Mesothelial cell of epicardium (in vitro differentiated cells): ENCODE measurements around the gene BRPF3. TPM values are rescaled to one million over a fixed set of nuclear protein-coding genes. Genes with fewer than 3 reads are reported as not detected.

Source experiments
- DNase-seq, 2 experiments: peaks; one replicate each; pipeline ENCODE4 v3.0.0; 2021; ENCODE audit warnings: low spot score in 2 of 2; ENCODE audit not compliant: unreplicated experiment in 2 of 2
- H3K27ac Mint-ChIP-seq: 2 replicates; pipeline ENCODE4 v1.8.0; 2021; ENCODE audit warnings: mixed read lengths
- H3K27me3 Mint-ChIP-seq: 2 replicates; pipeline ENCODE4 v1.8.0; 2021; ENCODE audit warnings: low read depth, mixed read lengths
- H3K36me3 Mint-ChIP-seq: 2 replicates; pipeline ENCODE4 v1.8.0; 2021; ENCODE audit warnings: mixed read lengths
- H3K4me1 Mint-ChIP-seq: 2 replicates; pipeline ENCODE4 v1.8.0; 2021; ENCODE audit warnings: mixed read lengths
- H3K4me3 Mint-ChIP-seq: 2 replicates; pipeline ENCODE4 v1.8.0; 2021; ENCODE audit warnings: mild to moderate bottlenecking, moderate library complexity, mixed read lengths
- H3K9me3 Mint-ChIP-seq: 2 replicates; pipeline ENCODE4 v1.8.0; 2021; ENCODE audit warnings: mixed read lengths
- CTCF ChIP-seq: fragments of 200-600 bp; sonication (generic); IDR thresholded peaks from one replicate; pipeline ENCODE4 v1.5.0; 2021; ENCODE audit warnings: antibody characterized with exemption; ENCODE audit not compliant: unreplicated experiment
- total RNA-seq: library from RNA; stranded (reverse); gene quantifications from 3 replicates; pipeline ENCODE4 v1.2.1, GENCODE V29; 2021

The BRPF3 gene
- total RNA-seq, 1 donor from 2014 or later: 54.1 TPM

- H3K27me3 Mint-ChIP-seq: no peaks in the 10 kb centered on the region
- peaks cover 45% of the 10 kb centered on the region for H3K36me3 Mint-ChIP-seq
- peaks cover 22% of the 10 kb centered on the region for H3K4me1 Mint-ChIP-seq
- TF ChIP-seq CTCF: no peak
- no peak overlapping the region for H3K4me3 Mint-ChIP-seq
- H3K27ac Mint-ChIP-seq: no peak overlapping the region
- no peak for DNase-seq
- peaks cover 3% of the 10 kb centered on the region for H3K9me3 Mint-ChIP-seq
These were observed 4.6 kb downstream of the BRPF3 start for GRCh38 chr6:36200998-36201596.

GRCh38 chr6:36201612-36202011, 5.1 kb downstream of the BRPF3 start:
- Mint-ChIP-seq H3K27ac (no peak overlapping the region), H3K9me3 (peaks cover 3% of the 10 kb centered on the region), H3K36me3 (peaks cover 48% of the 10 kb centered on the region), H3K27me3 (no peaks in the 10 kb centered on the region), H3K4me1 (peaks cover 22% of the 10 kb centered on the region), H3K4me3 (no peak overlapping the region)
- no peak for TF ChIP-seq CTCF
- DNase-seq: no peak

GRCh38 chr6:36202101-36202500, 5.6 kb downstream of the BRPF3 start:
- TF ChIP-seq CTCF: no peak
- H3K4me3 Mint-ChIP-seq: no peak overlapping the region
- H3K27ac Mint-ChIP-seq: no peak overlapping the region
- peaks cover 3% of the 10 kb centered on the region for H3K9me3 Mint-ChIP-seq
- no peak for DNase-seq
- peaks cover 22% of the 10 kb centered on the region for H3K4me1 Mint-ChIP-seq
- no peaks in the 10 kb centered on the region for H3K27me3 Mint-ChIP-seq
- peaks cover 53% of the 10 kb centered on the region for H3K36me3 Mint-ChIP-seq

GRCh38 chr6:36204068-36204753, 7.7 kb downstream of the BRPF3 start:
- Mint-ChIP-seq H3K9me3 (peaks cover 3% of the 10 kb centered on the region), H3K27me3 (no peaks in the 10 kb centered on the region), H3K27ac (no peak overlapping the region), H3K4me3 (no peak overlapping the region), H3K4me1 (peaks cover 12% of the 10 kb centered on the region), H3K36me3 (peaks cover 62% of the 10 kb centered on the region)
- no peak for DNase-seq
- TF ChIP-seq CTCF: no peak

GRCh38 chr6:36207155-36207554, 10.6 kb downstream of the BRPF3 start:
- H3K4me1 Mint-ChIP-seq: peaks cover 6% of the 10 kb centered on the region
- no peak for TF ChIP-seq CTCF
- H3K9me3 Mint-ChIP-seq: no peaks in the 10 kb centered on the region
- no peak overlapping the region for H3K4me3 Mint-ChIP-seq
- no peak for DNase-seq
- peaks cover 65% of the 10 kb centered on the region for H3K36me3 Mint-ChIP-seq
- H3K27ac Mint-ChIP-seq: no peak overlapping the region
- no peaks in the 10 kb centered on the region for H3K27me3 Mint-ChIP-seq
